AG08395 (cell line): ENCODE results near the gene CD248.
A peak's percentile ranks its signal among the peaks of the same experiment; 100 is the strongest.
"Not testable (repeated sequence)": the region's sequence is repeated elsewhere in the genome, so short reads cannot be mapped to it uniquely, and the experiment has no call there.

Experiments
- DNase-seq: peaks from one replicate; pipeline ENCODE4 v3.0.0; 2012; ENCODE audit warnings: mixed read lengths, low spot score

The CD248 gene

DNA sequence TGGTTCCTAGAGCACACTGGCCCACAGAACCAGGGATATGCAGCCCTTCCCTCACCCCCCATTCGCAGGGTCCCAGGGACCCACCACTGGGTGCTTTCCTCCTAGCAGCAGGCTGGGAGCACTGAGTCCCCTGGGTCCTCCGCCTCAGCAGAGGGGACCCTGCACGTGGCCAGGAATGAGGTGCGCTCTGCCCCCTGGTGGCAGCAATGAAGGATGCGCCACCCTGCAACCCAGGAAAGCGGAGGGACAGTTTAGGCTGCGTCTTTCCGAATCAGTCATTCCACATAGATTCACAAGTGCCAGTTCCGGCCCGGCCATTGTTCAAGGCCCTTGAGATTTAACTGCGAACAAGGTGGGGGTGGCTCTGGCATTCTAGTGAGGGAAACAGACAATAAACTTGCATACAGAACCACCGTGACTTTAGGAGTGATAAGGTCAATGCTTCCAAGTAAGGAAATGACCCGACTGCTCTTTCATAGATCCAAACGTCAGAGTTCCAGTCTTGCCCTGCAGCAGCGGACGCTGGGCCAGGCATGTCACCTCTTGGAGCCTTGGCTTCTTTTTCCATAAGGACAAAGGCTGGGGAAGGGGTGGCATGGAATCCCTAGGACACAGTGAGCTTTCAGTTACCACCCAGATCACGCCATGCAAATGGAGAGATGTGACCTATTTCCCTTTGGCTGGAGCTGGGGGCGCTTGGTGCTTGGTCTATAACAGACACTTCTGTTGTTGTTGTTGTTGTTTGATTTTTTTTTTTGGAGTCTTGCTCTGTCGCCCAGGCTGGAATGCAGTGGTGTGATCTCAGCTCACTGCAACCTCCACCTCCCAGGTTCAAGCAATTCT lies 11.7 kb upstream of the CD248 start:
- peak; percentile 81 for DNase-seq

DNA sequence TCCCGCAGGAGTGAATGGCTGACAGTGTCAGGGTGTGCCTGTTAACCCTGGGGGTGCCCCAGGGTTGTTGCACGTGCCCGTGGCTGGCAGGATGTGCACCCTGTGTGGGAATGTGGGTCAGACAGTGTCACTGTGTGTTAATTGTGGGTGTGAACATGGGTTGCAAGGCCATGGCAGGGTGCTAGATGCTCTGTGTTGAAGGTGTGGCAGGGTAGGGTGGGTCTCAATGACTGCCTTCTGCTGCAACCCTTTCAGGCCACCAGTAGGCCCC lies 11.1 kb upstream of the CD248 start:
- DNase-seq, result no peak

DNA sequence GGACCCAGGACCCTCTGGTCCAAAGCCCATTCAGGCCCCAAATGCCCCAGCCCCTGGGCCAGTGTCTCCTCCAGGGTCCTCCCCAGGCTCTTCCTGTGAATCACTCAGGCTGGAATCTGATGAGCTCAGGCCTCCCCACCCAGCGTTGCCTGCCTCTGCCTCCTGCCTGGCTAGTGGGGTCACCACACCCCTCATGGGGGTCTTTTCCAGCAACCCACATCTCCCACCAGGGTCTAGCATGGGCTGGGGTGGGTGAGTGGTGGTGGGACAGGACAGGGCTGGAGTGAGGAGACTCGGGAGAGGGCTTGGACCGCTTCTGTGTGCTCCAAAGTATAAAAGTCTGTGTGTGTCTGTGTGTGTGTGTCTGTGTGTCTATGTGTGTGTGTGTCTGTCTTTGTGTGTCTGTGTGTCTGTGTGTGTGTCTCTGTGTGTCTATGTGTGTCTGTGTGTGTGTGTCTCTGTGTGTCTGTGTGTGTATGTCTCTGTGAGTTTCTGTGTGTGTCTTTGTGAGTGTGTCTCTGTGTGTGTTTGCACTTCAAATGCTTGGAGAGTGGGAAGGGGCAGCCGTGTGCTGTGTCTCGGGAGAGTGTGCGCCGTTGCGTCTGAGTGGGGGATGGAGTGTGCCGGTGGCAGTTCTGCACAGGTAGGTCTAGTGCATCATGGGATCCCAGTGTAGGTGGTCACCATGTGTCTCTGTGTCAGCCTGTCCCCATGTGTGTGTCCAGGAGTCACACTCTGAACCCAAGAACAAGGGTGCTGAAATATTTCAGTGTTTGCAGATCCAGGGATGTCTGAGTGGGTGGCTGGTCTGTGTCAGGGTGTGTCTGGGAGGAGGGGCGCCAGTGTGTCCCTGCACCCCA lies 10.6 kb upstream of the CD248 start:
- DNase-seq, result peak; percentile 57

DNA sequence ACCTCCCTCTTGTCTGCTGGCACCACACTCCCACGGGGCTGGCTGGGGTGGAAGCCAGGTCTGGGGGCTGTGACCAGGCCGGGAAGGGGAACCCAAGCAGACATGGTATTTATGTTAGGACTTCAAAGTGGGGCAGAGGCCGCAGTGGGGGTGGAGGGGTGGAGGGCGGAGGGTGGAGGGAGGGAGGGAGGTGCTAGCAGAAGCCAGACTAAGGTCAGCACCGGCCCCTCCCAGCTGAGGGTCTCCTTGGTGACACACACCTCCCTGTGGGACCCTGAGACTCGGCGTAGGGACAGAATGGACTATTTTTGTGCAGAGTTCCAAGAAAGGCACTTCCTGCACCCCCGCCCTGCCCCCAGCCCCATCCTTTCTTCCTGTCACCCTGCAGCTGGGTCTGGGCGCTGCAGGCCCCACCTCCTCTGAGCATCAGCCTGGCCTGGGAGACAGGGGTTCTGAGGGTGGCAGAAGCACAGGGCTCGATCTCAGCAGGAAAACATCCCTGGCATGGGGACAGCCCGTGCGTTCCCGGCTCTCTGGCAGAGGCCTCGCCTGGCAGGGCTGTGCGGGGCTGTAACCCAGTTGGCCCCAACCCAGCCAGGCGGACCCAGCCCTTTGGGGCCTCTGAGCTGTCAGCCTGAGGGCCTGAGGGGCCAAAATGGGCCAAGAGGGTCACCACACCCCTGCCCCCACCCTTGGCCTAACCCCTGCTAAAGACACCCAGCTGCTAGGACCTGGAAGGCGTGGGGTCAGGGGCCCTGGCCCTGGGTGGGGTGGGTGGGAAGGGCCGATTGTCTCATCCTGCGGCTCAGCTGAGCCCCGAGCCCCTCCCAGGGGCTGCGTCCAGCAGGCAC lies 9.6 kb upstream of the CD248 start:
- peak; percentile 70 for DNase-seq

DNA sequence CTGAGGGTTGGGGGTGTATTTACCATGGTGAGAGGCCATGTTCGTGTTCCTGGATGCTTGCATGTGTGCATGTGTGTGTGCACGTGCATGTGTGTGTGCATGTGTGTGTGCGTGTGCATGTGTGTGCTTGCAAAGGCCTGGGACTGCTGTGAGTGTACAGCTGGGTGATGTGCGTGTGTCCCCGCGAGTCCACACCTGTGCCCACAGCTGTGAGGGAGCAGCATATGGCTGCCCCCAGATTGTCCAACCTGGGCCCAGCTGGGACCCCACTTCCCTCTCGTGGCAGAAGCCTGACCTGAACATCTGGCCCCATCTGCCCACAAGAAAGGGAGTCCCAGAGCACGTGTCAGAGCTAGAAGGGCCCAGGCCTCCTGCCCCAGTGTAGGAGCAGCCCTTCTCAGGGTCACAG lies 8.4 kb upstream of the CD248 start:
- DNase-seq, result no peak

DNA sequence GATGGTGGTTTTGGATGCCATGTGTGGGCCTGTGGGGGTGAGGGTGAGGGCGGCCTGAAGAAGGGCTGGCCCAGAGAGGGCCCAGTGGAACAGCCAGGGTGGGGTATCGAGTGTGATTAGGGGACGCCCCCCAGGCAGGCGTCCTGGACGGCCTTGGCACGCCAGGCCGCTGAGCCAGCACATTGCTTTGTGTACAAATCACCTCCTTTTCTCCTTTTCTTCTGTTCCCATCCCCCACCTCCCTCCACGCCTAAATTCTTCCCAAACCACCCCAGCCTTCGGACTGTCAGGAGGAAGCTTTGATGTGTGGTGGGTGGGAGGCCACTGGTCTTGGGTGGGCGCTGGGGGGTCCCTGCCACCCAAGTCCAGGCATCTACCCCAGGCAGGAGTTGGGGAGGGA lies 7.8 kb upstream of the CD248 start:
- peak; percentile 44 for DNase-seq

DNA sequence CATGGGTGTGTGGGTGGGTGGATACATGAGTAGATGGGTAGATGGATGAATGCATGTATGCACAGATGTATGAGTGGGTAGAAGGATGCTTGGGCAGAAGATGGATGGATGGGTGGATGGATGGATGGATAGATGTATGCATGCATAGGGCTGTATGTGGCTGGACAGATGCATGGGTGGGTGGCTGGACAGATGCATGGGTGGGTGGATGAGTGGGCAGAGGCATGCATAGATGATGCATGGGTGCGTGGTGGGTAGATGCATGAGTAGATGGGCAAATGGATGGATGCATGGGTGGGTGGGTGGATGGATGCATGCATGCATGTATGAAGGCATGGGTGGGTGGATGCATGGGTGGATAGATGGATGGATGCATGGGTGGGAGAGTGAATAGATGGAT lies 6.8 kb upstream of the CD248 start:
- no peak for DNase-seq

DNA sequence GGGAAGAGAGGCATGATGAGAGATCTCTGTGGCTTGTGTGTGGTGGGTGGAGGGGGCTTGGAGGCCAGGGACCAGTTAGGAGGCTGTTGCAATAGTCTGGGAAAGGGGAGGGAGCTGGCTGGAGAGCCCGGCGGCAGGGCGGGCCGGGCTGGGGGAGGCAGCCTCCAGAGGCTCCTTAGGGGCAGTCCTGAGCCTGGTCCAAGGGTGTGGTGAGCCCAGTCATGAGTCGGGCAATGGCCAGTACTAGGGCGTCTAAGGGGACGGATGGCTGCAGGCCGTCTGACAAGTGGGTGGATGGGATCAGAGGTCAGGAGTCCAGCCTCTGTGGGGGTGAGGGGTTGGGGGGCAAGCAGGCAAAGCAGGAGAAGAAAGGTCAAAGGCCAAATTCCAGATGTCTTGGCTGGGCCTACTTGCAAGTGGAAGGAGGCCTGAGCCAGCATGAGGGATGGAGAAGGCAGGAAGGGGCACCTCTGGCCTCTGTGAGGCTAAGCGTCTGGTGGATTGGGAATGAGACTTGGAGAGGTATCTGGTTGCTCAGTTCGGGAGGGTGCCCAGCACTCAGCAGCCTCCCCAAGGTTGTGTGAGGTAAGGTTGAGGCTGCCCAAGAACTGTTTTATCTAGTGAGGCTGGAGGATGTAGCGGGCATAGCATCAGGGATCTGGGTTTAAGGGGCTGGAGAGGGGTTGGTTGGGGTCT lies 6.0 kb upstream of the CD248 start:
- DNase-seq, result peak; percentile 18

DNA sequence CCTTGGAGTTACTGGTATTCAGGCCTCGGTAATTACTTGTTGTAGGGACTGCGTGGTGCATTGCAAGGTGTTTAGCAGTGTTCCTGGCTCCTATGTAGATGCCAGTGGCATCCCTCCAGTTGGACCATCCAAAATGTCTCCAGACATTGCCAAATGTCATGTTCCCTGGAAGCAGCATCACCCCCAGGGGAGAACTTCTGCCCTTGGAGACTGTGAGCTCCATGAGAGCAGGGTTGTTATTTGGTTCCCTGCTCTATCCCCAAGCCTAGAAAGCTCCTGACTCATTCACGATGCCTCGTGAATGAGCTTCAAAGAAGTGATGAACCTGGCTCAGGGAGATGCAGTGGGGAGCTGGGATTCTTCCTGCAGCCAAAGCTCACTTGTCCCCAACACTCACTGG lies 4.8 kb upstream of the CD248 start:
- DNase-seq, result no peak

DNA sequence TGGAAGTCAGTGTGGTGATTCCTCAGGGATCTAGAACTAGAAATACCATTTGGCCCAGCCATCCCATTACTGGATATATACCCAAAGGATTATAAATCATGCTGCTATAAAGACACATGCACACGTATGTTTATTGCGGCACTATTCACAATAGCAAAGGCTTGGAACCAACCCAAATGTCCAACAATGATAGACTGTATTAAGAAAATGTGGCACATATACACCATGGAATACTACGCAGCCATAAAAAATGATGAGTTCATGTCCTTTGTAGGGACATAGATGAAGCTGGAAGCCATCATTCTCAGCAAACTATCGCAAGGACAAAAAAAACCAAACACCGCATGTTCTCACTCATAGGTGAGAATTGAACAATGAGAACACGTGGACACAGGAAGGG lies 3.9 kb upstream of the CD248 start:
- not testable (repeated sequence) for DNase-seq

DNA sequence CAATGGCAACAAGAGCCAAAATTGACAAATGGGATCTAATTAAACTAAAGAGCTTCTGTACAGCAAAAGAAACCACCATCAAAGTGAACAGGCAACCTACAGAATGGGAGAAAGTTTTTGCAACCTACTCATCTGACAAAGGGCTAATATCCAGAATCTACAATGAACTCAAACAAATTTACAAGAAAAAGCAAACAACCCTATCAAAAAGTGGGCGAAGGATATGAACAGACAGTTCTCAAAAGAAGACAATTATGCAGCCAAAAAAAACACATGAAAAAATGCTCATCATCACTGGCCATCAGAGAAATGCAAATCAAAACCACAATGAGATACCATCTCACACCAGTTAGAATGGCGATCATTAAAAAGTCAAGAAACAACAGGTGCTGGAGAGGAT lies 3.4 kb upstream of the CD248 start:
- DNase-seq, result not testable (repeated sequence)

DNA sequence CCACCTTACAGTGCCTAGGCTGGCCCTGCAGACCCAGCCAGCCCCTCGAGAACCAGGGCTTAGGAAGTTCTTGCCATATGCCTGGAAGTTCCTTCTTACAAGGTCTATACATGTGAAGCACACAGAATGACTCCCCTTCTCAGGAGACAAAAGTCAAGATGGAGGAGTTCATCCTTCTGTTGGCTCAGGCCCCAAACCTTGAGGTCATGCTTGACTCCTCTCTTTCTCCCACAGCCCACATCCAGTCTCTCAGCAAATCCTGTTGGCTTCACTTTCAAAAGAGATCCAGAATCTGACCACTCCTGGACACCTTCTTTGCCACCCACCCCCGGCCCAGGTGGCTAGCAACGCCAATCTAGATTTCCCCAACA lies 1.7 kb upstream of the CD248 start:
- DNase-seq, result peak; percentile 18

DNA sequence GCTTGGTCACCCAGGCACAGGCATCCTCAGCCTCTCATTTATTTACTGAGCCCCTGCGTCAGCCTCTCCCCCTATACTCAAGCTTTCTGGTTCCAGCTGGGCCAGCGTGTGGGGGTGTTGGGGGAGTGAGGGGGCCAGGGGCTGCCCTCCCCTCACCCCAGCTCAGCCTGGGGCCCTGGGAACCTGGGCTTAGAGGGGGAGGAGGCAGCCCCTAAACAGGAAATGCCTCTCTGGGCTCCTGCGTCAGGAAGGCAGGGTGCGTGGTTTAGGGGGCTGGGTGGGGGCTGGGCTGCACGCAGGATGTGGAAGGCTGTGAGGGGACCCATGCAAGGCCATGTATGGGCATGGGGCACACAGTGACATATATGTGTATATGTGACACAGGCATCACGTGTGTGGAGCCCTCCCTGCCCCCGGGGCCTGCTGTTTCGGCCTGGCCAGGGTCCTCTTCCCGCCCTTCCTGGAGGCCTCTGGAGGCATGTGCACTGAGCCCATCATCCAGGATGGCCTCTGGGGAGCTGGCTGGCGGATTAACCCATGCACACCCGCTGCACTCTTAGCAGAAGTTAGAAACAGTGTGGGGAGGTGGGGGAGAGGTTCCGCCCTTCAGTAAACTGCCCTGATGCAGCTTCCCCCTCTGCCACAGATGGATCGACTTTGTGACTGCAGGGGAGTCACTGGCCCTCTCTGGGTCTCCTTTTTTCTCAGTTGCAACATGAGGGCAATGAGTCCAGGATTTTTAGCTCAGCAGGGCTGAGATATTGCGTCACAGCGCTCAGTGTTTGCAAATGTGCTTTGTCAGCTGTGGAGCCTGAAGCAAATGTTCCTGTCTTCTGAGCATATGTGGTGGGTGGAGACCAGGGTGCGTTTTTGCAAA lies 1.1 kb upstream of the CD248 start:
- peak; percentile 46 for DNase-seq

DNA sequence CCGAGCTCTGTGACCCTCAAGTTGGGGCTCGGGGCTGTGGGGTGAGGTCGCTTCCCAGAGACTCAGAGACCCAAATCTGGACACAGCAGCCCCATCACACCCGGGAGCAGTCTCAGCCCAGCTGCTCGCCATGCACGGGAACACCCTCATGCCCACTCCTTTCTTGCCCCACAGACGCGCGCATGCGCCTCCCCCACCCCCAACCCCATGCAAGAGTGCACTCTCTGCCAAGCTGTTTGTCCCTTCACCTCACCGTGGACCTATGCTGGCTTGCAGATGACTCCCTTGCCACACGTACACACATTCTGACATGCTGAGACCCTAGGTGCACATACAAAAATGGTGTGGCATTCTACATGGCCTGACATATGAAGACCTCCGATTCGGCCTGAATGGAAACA lies 478 bp upstream of the CD248 start:
- DNase-seq, result peak; percentile 76

DNA sequence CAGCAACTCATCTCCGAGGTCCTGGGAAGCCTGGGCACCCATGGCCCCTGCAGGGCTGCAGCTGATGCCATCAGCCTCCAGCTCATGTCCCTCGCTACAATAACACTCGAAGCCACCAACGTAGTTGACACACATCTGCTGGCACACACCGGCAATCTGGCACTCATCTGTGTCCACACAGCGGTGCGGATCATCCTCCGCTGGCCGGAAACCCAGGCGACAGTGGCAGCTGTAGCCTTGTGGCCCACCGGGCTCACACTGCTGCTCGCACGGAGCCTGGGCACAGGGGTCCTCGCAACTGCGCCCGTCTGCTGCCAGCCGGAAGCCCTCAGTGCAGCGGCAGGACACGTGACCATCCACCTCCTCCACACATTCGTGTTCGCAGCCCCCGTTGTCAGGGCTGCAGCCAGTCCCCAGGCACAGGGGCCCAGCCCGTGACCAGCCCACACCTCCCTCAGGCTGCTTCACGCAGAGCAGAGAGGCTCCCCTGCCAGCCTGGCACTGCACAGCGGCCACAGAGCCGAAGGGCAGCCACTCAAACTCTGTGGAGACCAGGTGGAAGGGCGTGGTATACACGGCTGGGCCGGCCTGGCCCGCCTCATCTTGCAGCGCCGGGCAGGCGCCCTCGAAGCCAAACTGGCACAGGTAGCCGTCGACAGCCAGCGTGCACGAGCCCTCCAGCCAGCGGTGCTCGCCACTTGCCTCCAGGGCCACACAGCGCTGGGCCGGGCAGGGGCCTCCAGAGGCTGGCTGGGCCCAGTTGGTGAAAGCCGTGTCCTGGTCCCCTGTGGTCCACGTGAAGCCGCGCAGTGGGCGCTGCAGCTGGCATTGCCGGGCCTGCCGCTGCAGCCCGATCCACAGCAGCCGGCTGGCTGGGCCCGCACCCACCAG lies 678 bp downstream of the CD248 start:
- no peak for DNase-seq

DNA sequence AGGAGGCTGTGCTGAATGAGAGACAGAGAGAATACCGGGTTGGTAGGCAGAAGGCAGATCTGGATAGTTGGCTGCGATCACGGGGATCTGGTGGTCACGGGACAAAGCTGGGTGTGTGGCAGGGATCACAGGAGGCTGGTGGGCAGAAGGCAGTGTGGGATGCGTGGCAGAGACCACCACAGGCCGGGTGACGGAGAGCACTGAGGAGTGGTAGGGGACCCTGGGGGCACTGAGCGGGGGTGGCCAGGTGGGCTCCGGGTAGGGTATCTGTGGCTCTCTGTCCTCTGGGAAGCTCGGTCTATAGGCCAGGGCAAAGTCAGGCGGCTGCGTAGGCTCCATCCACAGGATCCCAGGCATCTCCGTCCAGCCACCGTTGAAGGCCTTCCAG lies 1.4 kb downstream of the CD248 start:
- DNase-seq, result no peak

DNA sequence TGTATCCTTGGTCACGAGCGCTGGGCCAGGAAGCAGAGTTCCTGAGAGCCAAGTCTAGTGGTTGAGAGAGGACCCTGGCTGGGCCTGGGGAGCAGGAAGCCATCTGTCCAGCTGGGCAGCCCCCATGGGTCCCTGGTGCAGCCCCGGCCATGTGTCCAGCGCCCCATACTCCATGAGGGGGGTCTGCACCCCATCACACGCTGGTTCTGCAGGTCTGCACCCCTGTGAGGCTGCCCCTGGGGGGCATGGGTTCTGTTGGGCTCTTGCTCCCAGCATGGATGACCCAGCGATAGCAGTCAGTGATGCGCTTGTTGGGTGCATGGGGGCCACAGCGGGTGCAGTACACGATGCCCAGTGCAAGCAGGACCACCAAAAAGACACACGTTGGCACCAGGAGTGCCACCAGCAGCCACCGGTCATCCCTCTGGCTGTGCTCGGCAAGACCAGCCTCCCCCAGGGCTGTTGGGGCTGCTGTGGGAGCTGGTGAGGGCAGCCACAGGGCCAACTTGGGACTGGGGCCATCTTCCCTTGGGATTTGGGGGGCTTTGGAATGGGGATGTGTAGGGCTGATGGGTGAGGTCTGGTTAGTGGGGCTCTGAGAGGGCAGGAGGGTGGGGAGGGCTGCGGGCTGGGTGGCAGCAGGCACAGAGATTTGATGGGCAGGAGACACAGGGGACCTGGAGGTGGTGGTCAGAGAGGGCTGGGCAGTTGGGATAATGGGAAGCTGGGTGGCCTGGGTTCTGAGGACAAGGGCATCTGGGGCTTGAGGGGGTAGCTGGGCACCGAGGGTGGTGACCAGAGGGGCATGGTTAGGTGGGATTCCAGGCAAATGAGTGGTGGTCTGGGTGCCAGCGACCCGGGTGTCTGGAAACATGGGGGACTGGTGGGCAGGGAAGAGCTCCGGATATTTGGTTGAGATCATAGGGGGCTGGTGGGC lies 2.0 kb downstream of the CD248 start:
- DNase-seq, result no peak

DNA sequence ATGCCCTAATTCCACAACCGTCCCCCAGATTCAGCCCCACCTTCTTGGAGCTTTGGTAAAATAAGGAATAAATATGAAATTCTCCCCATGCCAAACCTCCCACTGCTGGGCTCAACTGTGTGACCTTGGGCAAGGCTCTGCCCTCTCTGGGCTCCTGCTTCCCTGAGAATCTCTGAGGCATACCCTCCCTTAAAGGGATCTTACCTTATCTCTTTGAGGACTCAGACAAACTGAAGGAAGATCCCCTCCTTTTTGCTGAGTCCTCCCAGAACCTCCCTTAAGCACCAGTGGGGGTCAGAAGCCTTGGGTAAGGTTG lies 2.7 kb downstream of the CD248 start:
- no peak for DNase-seq
